NCI-H2107 (cell line): ENCODE data around the gene CST7.

Experiments used
- DNase-seq: peaks from one replicate; lab custom pipeline; 2025; lab: John Stamatoyannopoulos, UW

The CST7 gene

DNA sequence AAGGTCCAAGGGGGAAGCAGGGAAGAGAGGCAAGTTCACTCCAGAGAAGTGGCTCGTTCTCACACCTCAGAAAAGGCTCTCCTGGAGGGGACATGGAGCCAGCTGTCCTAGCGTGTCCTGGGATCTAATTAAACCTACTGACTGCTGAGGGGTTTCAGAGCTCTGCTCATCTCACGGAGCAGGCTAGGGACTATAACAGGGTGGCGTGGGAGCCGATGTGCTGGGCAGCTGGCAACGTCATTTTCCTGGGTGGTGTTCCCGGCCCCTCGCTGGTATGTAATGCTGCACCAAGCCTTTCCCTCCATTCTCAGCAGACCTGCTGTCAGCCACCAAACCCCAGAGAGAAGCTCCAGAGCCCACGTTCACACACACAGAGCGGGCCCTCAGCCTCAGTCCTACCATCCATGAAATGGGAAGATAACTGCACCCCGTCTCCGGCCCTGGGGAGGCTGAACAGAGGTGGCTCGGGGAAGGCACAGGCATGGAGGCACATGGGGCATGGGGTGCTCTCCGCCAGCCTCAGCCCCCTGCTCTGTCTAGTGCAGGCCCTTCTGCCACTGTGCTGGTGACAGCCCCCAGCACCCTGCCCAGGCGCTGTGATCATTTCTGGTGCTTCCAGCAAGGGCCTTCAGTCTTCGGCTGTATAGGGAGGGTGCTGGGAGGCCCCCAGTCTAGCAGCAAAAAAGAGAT lies 1.9 kb downstream of the CST7 start:
- DNase-seq = no peak

DNA sequence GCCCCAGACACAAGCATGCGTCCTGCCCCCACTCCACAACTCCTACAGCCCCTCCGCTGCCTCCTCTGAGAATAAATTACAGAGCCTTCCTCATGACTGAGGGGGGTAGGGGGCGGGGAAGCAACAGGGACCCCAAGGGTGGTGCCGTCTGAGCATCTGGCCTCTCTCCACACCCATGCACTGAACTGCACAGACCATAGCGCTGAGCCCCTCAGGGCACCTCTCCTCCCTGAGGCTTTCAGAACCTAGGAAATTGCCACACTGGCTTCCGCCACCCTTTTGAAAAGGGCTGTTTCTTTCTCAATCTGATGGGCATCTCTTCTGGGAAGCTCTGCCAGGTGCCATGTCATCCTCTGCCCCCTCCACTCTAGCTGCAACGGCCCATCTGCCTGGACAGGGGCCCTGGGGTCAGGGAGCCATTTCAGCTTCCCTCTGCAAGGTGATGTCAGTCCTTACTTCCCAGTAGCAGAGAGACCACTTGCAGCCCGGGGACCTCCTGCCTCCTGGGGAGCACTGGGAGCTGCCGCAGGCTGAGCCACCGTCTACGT lies 2.5 kb downstream of the CST7 start:
- DNase-seq = no peak

DNA sequence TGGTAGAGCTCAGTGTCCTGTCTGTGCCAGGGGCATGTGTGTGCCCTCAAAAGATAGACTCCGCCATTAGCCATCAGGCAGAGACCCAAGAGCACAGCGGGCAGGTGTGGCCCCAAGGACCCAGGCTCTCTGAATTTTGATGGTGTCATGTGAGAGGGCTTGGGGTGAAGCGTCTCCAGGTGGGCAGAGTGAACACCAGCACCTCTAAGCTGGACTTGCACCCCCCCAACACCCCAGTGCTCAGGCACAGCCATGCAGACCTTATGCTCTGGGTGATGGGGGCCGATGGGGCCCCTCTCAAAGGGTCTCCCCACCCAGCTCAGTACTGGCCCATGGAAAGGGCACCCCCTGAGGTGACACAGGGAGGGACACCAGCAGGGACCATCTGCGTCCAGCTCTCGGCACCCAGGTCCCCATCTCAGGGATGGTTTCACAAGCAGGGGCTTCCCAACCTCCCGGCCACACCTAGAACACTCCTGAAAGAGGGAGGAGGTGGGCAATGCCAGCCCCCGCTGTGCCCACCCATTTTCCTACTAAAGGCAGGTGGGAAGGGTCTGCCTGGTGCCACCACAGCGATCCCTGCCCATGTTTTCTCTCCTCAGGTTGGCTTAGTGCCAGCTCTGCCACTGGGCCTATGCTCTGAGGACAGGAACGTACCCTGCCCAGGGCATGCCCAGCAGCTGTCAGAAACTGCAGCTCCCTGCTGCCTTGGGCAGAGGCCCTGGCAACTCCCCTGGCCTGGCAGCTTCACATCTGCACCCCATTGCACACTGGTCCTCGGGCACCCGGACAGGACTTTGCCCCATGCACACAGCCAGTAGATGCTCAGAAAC lies 3.5 kb downstream of the CST7 start:
- no peak for DNase-seq

DNA sequence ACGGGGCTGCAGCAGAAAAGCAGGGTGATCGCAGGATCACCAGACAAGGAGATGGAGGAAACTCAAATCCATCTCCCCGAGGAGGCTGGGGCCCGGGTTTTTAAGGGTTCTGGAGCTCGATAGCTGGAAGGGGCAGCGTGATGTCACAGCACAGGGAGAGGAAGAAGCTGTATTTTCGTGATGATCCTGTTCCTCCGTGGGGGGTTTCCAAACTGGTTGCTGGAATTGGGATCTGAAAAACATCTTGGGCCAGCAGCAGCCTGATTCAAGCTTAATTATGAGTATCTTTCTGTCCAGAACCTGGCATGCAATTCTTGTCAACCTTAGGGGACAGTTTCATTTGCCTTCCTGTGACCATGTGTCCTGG lies 4.1 kb downstream of the CST7 start:
- DNase-seq = no peak

DNA sequence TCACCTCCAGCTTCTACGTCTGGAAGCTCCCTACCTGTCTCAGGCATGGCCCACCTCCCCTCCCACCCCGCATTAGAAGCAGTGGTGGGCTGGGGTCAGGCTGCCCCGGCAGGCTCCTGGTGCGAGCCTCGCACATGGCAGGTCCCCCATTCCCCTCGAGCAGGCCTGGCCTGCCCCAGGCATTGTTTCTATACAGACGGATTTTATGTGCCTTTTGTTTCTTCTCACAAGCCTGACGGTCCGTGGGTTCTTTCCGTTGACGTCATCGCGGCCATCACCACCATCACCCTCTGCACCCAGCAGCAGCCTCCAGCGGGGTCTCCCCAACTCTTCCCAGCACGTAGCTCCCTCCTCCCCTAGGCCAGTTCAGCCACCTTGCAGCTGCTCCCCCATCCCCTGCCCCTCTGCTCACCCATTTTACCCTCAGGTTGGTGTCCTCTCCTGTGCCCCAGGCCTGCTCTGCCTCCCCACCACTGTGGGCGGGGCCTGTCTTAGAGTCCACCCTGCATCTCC lies 4.6 kb downstream of the CST7 start:
- no peak for DNase-seq

DNA sequence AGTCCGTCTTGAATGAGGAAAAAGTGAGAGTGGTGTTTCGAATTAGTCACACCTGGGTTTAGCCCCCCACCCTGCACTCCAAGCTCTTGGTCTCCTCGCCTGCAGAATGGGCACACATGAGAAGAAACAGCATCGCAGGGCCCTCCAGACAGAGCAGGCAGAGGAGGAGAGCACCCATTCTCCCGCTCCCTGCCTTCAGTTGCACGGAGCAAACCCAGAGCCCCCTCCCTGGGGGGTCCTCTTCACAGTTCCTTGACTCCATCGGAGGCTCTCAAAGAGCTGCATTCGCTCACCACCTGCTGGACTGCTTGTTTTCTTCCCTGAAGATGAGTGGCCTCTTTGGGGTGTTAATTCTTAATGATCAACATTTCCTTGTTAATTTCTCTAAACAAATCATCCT lies 5.1 kb downstream of the CST7 start:
- DNase-seq = no peak

DNA sequence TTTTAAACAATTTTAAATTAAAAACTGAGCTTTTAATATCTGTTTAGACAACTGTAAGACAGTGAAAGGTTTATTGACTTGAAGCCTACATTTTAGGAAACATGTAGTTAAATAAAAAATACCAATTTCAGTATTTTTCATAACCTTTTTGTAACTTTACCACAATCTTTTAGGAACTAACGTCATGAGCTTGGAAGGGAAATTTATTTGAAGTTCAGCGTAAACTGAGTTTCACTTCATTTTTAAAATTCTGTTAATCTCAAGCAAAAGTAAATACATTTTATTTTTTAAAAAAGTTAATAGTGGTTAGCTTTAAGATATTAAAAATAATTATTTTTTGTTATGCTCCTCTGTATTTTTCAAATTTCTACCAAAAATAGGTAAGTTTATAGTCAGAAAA lies 5.5 kb downstream of the CST7 start:
- no peak for DNase-seq

DNA sequence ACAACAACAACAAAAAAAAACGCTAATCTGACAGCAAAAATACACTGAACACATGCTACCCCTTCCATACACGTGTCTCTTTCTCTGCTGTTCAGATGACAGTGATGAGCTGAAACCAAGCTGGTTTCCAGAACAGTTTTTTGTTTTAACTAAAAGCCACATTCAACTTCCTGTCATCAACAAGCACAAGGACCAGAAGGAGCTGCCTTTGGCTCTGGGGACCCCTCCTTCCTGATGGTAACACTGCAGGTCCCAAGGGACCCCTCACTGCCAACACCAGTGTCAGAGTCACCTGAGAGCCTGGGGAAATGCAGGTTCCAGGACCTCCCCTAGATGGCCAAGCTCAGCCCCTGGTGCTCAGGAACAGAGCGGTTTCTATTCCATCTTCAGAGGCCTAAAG lies 6.0 kb downstream of the CST7 start:
- DNase-seq = no peak

DNA sequence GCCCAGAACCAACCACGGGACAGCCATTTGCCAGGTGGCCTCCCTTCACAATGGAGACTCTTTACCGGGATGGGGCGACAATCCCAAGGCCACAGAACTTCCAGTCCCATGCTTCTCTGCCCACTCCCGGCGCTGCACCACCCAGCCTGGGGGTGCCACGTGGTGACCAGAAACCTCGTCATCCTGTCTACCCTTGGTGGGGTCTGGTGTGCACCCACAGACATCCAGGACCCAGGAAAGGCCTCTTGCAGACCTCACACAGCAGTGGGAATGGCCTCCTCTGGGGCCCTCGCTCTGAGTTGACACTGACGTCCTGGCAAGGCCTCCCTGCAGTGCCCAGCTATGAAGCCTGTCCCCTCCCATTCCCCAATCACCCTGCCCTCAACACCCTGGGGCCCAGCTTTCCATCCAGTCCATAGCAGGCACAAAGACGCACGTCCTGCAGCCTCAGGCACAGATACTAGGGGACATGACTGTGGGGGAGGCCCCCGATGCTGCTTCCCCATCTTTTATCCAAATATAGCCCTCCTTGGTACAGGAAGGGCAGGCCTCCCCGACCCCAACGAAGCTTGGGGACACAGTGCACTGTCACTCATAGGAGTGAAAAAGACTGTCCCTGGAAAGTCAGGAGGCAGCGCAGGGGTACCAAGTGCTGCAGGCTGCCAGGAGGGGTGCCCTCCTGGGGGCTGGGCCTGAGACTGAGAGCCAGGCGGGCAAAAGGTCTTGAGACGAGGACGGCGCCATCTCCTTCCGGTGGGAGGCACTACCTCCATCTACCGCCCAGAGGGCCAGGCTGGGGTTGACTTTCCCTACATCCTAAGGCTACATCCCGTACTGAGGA lies 7.2 kb downstream of the CST7 start:
- no peak for DNase-seq

DNA sequence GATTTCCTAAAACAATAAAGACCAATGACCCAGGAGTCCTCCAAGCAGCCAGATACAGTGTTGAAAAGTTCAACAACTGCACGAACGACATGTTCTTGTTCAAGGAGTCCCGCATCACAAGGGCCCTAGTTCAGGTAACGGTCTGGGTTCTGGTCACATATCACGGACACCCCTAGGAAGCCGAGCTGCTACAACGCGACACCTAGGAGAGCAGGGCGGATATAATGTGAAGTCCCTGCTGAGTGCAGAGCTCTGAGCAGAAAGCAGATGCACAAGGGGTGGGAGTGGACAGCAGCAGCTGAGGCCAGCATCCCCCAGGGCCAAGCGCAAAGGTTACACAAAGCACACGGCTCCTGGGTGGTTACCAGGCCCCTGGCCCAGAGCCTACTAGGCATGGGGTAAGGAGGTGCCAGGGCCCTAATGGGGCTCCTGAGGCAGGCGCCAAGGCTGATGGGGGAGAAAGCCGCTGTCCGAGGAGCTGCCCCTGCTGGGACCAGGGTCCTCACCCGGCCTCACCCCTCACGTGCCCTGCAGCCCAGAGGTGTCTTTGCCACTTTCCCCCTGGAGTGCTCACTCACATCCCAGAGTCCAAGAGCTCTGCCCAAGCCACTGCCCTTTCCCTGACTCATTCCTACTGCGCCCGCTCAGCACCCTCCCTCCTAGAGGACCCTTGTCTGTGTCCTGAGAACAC lies 8.4 kb downstream of the CST7 start:
- no peak for DNase-seq

DNA sequence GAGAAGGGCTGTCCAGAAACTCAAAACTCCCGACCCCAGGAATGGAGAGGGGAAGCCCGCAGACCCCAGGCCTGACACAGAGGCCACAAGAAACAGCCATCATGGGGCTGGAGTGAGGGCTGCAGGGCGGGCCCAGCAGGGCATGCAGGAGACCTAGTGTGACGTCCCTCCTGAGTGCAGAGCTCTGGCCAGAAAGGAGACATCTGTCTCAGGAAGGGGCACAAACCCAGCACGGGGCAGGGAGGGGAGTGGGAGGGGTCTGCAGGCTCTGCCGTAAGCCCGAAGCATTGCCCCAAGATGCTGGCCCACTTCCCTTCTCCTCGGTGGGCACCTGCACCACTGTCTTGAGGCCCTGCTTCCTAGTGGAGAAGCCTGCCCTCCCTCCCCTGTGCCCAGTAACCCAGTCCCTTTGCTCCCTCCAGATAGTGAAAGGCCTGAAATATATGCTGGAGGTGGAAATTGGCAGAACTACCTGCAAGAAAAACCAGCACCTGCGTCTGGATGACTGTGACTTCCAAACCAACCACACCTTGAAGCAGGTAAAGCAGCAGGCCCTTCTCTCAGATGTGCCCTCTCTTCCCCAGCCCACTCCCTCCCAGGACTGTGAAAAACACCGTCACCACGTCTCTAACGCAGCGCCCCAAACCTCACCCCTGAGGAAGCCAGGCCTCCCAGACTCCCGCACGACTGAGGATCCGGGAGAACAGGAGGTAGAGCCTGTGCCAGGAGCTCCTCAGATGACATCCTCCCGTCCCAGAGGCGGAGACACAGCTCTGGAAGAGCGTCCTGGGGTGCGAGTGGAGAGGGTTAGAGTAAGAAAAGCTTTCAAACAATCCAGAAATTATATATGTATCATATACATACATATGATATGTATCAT lies 9.7 kb downstream of the CST7 start:
- no peak for DNase-seq

DNA sequence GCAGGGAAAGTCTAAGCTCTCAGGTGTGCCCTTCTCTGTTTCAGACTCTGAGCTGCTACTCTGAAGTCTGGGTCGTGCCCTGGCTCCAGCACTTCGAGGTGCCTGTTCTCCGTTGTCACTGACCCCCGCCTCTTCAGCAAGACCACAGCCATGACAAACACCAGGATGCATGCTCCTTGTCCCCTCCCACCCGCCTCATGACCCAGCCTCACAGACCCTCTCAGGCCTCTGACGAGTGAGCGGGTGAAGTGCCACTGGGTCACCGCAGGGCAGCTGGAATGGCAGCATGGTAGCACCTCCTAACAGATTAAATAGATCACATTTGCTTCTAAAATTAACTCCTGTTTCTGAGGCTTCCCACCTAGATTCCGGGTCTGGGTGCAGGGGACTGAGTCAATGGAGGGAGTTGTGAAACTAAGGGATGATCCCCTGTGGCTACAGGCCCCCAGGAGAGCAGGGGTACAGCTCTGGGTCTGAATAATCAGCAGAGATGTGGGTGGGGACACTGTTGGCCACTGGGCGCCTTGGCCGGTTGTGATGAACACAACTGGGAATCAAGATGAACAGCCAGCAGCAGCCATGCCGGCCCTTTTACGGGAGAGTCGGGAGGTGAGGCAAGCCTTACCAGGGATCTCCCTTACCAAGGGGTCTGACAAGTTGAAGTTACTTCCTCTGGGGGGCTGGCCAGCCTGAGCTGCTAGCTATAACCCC lies 10.7 kb downstream of the CST7 start:
- no peak for DNase-seq

DNA sequence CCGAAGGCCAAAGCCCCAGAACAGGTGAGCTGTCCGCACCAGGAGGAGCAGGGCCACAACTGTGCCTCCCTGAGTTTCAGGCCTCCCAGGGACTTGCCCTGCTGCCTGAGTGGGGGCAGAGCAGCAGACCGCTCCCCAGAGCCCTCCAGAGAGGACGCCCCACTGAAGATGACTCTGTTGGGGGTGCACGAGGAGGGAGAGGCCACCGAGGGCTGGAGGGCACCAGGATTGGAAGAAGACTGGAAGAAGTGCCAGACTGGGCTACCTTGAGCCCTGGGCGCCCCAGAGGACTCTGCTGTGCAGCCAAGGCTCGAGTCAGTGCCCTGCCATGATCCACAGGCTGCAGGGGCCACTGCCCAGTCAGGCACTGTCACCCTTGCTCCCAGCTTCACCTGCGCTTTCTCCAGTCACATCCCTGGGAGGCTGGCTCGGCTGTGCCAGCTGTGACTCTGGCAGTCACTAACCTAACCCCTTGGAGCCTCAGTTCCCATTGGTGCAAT lies 11.3 kb downstream of the CST7 start:
- no peak for DNase-seq

DNA sequence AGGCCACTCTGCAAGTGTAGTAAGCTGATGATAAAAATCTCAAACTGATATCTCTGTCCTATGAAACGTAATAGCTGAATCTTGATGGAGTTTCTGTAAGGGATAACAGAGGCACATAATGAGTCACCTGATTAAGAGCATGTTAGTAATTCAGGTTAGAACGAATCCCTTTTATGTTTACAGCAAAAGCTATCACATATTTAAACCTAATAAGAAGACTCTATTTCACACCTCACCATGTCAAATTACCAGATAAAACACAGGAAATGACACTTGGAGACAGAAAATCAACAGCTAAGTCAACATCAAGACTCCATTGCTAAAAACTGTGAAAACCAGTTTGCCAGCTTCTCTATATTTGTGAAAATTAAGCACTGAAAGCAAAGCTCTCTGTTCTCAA lies 11.8 kb downstream of the CST7 start:
- no peak for DNase-seq

DNA sequence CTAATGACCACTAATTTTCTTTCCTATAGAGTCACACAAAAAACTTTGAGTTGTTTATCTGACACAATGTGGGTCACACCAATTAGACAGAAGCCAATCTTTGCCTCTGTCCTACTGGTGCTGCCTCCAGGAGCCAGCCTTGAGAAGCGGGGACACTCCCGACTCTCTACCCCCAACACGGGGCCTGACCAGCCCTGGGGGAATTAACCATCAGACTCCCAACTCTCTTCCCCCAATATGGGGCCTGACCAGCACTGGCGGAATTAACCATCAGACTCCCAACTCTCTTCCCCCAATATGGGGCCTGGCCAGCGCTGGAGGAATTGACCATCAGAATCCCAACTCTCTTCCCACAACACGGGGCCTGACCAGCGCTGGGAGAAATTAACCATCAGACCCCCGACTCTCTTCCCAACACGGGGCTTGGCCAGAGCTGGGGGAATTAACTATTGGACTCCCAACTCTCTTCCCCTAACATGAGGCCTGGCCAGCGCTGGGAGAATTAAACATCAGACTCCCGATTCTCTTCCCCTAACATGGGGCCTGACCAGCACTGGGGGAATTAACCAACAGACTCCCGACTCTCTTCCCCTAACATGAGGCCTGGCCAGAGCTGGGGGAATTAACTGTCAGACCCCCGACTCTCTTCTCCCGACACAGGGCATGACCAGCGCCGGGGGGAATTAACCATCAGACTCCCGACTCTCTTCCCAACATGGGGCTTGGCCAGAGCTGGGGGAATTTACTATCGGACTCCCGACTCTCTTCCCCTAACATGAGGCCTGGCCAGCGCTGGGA lies 12.5 kb downstream of the CST7 start:
- DNase-seq = no peak

DNA sequence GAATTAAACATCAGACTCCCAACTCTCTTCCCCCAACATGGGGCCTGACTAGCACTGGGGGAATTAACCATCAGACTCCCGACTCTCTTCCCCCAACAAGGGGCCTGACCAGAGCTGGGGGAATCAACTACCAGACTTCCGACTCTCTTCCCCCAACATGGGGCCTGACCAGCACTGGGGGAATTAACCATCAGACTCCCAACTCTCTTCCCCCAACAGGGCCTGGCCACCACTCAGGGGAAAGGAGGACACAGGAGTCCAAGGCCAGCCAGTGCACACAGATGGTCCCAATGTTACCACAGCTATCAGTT lies 13.1 kb downstream of the CST7 start:
- no peak for DNase-seq

DNA sequence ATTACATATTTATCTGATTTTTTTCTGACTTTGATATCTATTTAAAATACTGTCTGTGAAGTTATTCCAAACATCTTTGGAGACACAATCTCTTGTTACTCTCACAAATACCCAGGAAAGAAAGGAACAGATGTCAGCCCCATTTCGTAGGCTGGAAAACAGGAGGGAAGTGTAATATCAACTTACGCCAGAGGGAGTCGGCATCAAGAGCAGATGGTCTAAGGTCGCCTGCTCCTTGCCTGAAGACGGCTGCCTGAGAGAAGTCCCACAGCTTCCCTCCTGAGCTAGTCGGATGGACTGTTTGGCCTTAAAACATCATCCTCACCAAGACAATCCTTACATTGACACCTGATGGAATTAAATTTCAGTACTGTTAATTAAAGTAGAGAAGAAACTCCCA lies 13.4 kb downstream of the CST7 start:
- DNase-seq = no peak

DNA sequence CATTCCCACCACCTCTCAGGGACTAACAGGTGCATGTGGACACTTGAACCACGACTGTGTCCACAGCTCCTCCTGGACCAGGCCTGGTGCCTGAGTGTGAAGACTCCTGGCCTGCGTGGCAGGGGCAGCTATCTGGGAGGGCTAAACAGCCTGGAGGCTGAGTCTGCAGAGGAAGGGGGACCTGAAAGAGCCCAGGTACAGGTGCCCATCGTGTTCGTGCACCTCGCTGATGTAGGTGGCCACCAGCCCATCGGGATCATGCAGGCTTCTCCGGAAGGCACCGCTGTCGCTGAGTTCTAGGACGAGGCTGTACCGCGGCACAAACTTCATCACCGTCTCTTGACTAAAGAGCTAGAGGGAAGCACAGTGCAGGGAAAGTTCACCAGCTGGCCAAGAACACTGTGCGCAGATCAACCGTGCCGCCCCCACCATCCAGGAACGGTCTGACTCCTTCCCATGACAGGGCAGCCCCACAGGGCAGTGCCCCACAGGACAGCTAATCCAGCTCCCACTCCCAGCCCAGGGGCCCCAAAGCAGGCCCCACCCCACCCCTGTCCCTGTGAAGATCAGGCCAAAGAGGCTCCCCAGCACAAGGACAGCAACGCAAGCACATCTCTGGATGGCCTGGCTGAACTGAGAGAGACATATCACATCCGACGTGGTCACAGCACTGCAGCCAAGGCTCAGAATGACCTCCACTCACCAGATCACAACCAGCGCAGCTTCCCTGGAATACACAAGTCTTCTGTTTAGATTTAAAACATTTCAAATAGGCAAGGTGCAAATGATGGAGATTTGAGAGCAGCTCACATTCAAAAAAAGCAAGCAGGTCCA lies 14.8 kb downstream of the CST7 start:
- DNase-seq = no peak

DNA sequence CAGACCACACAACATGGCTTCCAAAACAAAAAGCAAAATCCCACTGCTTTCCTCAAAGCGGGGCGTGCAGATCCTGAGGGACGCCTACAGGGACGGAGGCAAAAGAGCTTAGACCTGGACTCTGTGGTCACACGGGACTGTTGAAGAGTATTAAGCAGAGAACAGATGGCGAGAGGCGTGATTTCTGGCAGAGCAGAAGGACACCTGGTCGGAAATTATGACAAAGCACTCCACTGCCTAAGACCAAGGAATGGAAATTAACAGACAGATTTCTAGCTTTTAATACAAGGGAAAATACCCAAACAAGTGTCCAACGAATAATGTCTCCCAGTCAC lies 15.4 kb downstream of the CST7 start:
- DNase-seq = no peak
